IMR-90 (cell line): Measurements from ENCODE around the gene RGPD5. TPM values are rescaled to one million over a fixed set of nuclear protein-coding genes. Genes with fewer than 3 reads are reported as not detected.
A peak's percentile ranks its signal among the peaks of the same experiment; 100 is the strongest.
"Not testable (repeated sequence)": the region's sequence is repeated elsewhere in the genome, so short reads cannot be mapped to it uniquely, and the experiment has no call there.

Experiments
- ATAC-seq: fragments of 200-7000 bp; cut with Tn5 transposase; 2 replicates; pipeline ENCODE4 v1.9.1; 2020; ENCODE audit warnings: low read depth, mild to moderate bottlenecking, moderate library complexity
- BruUV-seq: library from RNA; stranded (reverse); fragments of 400-500 nt; replicated peaks from 2 replicates; lab custom pipeline; 2021; lab: Mats Ljungman, UMichigan
- CTCF ChIA-PET: fragments of 300-600 bp; formaldehyde crosslinking; extraction: SDS; loops from one replicate; lab custom pipeline; 2021; ENCODE audit warnings: antibody characterized with exemption; lab: Yijun Ruan, JAX
- POLR2A ChIA-PET: fragments of 300-600 bp; sonication (Branson Sonifier 250); formaldehyde crosslinking; loops from one replicate; lab custom pipeline; 2022; ENCODE audit warnings: antibody characterized with exemption; ENCODE audit not compliant: unreplicated experiment; lab: Charles Lee
- DNase-seq: peaks from one replicate; pipeline ENCODE4 v3.0.0; 2013
- H2AFZ ChIP-seq: replicated peaks from 2 replicates; pipeline ENCODE3; 2013; ENCODE audit warnings: low read length, mild to moderate bottlenecking; ENCODE audit not compliant: poor library complexity
- H2AK5ac ChIP-seq: 2 replicates; pipeline ENCODE4 v1.6.1; 2013; ENCODE audit warnings: low read depth, low read length, inconsistent platforms
- H2AK9ac ChIP-seq: replicated peaks from 2 replicates; pipeline ENCODE3; 2013; ENCODE audit warnings: mild to moderate bottlenecking, low read depth, low read length, moderate library complexity; ENCODE audit not compliant: poor library complexity
- H2BK120ac ChIP-seq: 2 replicates; pipeline ENCODE4 v1.6.1; 2013; ENCODE audit warnings: low read depth, low read length, inconsistent platforms
- H2BK15ac ChIP-seq: 3 replicates; pipeline ENCODE4 v1.6.1; 2013; ENCODE audit warnings: low read depth, low read length, inconsistent platforms
- H2BK20ac ChIP-seq: 2 replicates; pipeline ENCODE4 v1.6.1; 2013; ENCODE audit warnings: low read depth, mild to moderate bottlenecking, inconsistent platforms, low read length, moderate library complexity
- H2BK5ac ChIP-seq: 2 replicates; pipeline ENCODE4 v1.6.1; 2013; ENCODE audit warnings: mild to moderate bottlenecking, low read depth, low read length, inconsistent platforms; ENCODE audit not compliant: poor library complexity, severe bottlenecking
- H3K14ac ChIP-seq: replicated peaks from 2 replicates; pipeline ENCODE4 v1.6.1; 2013; ENCODE audit warnings: low read depth, low read length, inconsistent platforms
- H3K18ac ChIP-seq: 2 replicates; pipeline ENCODE4 v1.6.1; 2013; ENCODE audit warnings: low read depth, low read length, control low read depth
- H3K23ac ChIP-seq: 2 replicates; pipeline ENCODE4 v1.6.1; 2013; ENCODE audit warnings: low read depth, low read length, inconsistent platforms
- H3K27ac ChIP-seq: 2 replicates; pipeline ENCODE4 v1.5.1; 2013; ENCODE audit warnings: mild to moderate bottlenecking, control low read depth, low read length; ENCODE audit not compliant: insufficient read depth
- H3K27me3 ChIP-seq: 2 replicates; pipeline ENCODE4 v1.6.1; 2013; ENCODE audit warnings: low read length; ENCODE audit not compliant: control insufficient read depth, insufficient read depth
- H3K36me3 ChIP-seq: 2 replicates; pipeline ENCODE4 v1.6.1; 2013; ENCODE audit warnings: low read length, mixed read lengths; ENCODE audit not compliant: control insufficient read depth, insufficient read depth
- H3K4ac ChIP-seq: 2 replicates; pipeline ENCODE4 v1.6.1; 2013; ENCODE audit warnings: low read depth, low read length, inconsistent platforms
- H3K4me1 ChIP-seq: 2 replicates; pipeline ENCODE4 v1.6.1; 2013; ENCODE audit warnings: low read length, mixed read lengths; ENCODE audit not compliant: control insufficient read depth, insufficient read depth
- H3K4me2 ChIP-seq: 2 replicates; pipeline ENCODE4 v1.6.1; 2013; ENCODE audit warnings: low read depth, mild to moderate bottlenecking, control low read depth, low read length, moderate library complexity
- H3K4me3 ChIP-seq: 2 replicates; pipeline ENCODE4 v1.5.1; 2013; ENCODE audit warnings: low read depth, mild to moderate bottlenecking, control low read depth, low read length, moderate library complexity; ENCODE audit not compliant: insufficient read depth
- H3K56ac ChIP-seq: 2 replicates; pipeline ENCODE4 v1.6.1; 2013; ENCODE audit warnings: low read length, inconsistent platforms; ENCODE audit not compliant: insufficient read depth; ENCODE audit errors: extremely low read depth
- H3K79me1 ChIP-seq, 2 experiments: 2 replicates each; pipeline ENCODE4 v1.6.1; 2013; ENCODE audit warnings: low read length in 2 of 2, inconsistent platforms in 1 of 2, low read depth in 1 of 2
- H3K9ac ChIP-seq: 2 replicates; pipeline ENCODE4 v1.6.1; 2013; ENCODE audit warnings: low read depth, low read length, control low read depth
- H3K9me1 ChIP-seq: 2 replicates; pipeline ENCODE4 v1.6.1; 2013; ENCODE audit warnings: low read length, inconsistent platforms; ENCODE audit not compliant: insufficient read depth
- H3K9me3 ChIP-seq: 2 replicates; pipeline ENCODE4 v1.6.1; 2013; ENCODE audit warnings: low read length; ENCODE audit not compliant: control insufficient read depth, insufficient read depth
- H4K20me1 ChIP-seq: 2 replicates; pipeline ENCODE4 v1.6.1; 2013; ENCODE audit warnings: low read length, inconsistent platforms; ENCODE audit not compliant: insufficient read depth
- H4K5ac ChIP-seq: 2 replicates; pipeline ENCODE4 v1.6.1; 2013; ENCODE audit warnings: mild to moderate bottlenecking, low read depth, low read length, control low read depth
- H4K8ac ChIP-seq, 2 experiments: 2 replicates each; pipeline ENCODE4 v1.6.1; 2013; ENCODE audit warnings: low read depth in 2 of 2, low read length in 2 of 2, control low read depth in 1 of 2, inconsistent platforms in 1 of 2
- H4K91ac ChIP-seq: 2 replicates; pipeline ENCODE4 v1.6.1; 2013; ENCODE audit warnings: low read depth, low read length, inconsistent platforms; ENCODE audit not compliant: insufficient read depth
- WGBS, 2 experiments: methylation state at CpG; one replicate each; pipeline versions ENCODE4 v1.1.5 to v1.1.7; 2013; ENCODE audit warnings: missing lambda C conversion rate in 2 of 2; ENCODE audit not compliant: insufficient read length in 1 of 2; ENCODE audit errors: extremely low coverage in 2 of 2; 5-methylcytosine and 5-hydroxymethylcytosine counted together
- dilution Hi-C: fragments of 300-500 bp; cut with HindIII; formaldehyde crosslinking; loops from one replicate; pipeline ENCODE4 v1.14.3; 2018; ENCODE audit warnings: low sequenced_read_pairs; ENCODE audit not compliant: unreplicated experiment
- in situ Hi-C: fragments of 300-500 bp; cut with MboI; formaldehyde crosslinking; loops from 3 replicates; pipeline ENCODE4 v1.14.3; 2019; ENCODE audit warnings: low sequenced_read_pairs, inconsistent platforms, mixed read lengths
- intact Hi-C: fragments of 100-400 bp; cut with micrococcal nuclease; formaldehyde crosslinking; loops from 2 replicates; pipeline ENCODE4 v1.10.0; 2022
- polyA plus RNA-seq, 3 experiments: library from polyadenylated mRNA; depleted of rRNA; stranded (reverse); fragments of >200 nt; gene quantifications; 2 replicates each; pipeline ENCODE4 v1.2.3, GENCODE V29; 2012; ENCODE audit warnings: low replicate concordance in 1 of 3
- total RNA-seq: library from RNA; depleted of rRNA; stranded (reverse); fragments of >200 nt; gene quantifications from 2 replicates; pipeline ENCODE4 v1.2.3, GENCODE V29; 2012

RGPD5 gene
- total and polyA plus RNA-seq, 2 of the 4 experiments (the other 2 are of a cell fraction) = 2.5 to 14.3 TPM

- DNase-seq, H2AFZ ChIP-seq, H2BK20ac ChIP-seq, H3K56ac ChIP-seq, H4K8ac ChIP-seq, H3K14ac ChIP-seq, in situ Hi-C loops, POLR2A ChIA-PET, H2BK15ac ChIP-seq, H2BK120ac ChIP-seq, H3K27ac ChIP-seq, H3K9me3 ChIP-seq, CTCF ChIA-PET, H3K9me1 ChIP-seq, dilution Hi-C loops, H3K27me3 ChIP-seq, H4K5ac ChIP-seq, H3K9ac ChIP-seq, H3K4ac ChIP-seq, H3K4me2 ChIP-seq, H3K23ac ChIP-seq, H4K20me1 ChIP-seq, H3K4me3 ChIP-seq, intact Hi-C loops, H3K4me1 ChIP-seq, H3K18ac ChIP-seq, BruUV-seq, H2BK5ac ChIP-seq, H4K91ac ChIP-seq, H2AK9ac ChIP-seq, H2AK5ac ChIP-seq, H3K79me1 ChIP-seq, H3K36me3 ChIP-seq: not testable (repeated sequence)
- ATAC-seq = peak; percentile 98
- WGBS, 2 experiments = no CpG with 5 or more reads among the region's 8 CpGs
Observed at GRCh38 chr2:109871129-109871751, 77.1 kb downstream of the RGPD5 start.

GRCh38 chr2:109876625-109877024 lies 82.5 kb downstream of the RGPD5 start:
- ATAC-seq, H2BK15ac ChIP-seq, H3K4me3 ChIP-seq, H2BK120ac ChIP-seq, DNase-seq, H3K27ac ChIP-seq, H3K9ac ChIP-seq, H3K9me3 ChIP-seq, intact Hi-C loops, H4K91ac ChIP-seq, H3K79me1 ChIP-seq, H2BK20ac ChIP-seq, H4K20me1 ChIP-seq, H3K27me3 ChIP-seq, H2AFZ ChIP-seq, H2BK5ac ChIP-seq, H3K4me1 ChIP-seq, H3K14ac ChIP-seq, H3K36me3 ChIP-seq, H3K23ac ChIP-seq, H4K8ac ChIP-seq, H3K56ac ChIP-seq, H4K5ac ChIP-seq, dilution Hi-C loops, H2AK9ac ChIP-seq, H2AK5ac ChIP-seq, H3K9me1 ChIP-seq, H3K18ac ChIP-seq, H3K4ac ChIP-seq, H3K4me2 ChIP-seq, BruUV-seq, CTCF ChIA-PET, in situ Hi-C loops, POLR2A ChIA-PET: not testable (repeated sequence)
- no CpG with 5 or more reads among the region's 3 CpGs for WGBS, 2 experiments
